ENCODE data around the gene WSCD1. TPM values are rescaled to one million over a fixed set of nuclear protein-coding genes. Genes with fewer than 3 reads are reported as not detected.

WSCD1 gene
- total and polyA plus RNA-seq, 12 donors: 2.5 to 13.8 (median 4.2) TPM

GRCh38 chr17:6035801-6036394, 34.3 kb upstream of the WSCD1 start:
- Histone ChIP-seq H3K27me3 (peaks cover 0 to 14% (median 0%) of the 10 kb centered on the region in 7 donors), H3K27ac (no peak overlapping the region), H3K36me3 (no peaks in the 10 kb centered on the region), H3K9me3 (no peaks in the 10 kb centered on the region), H3K4me1 (peaks cover 0 to 3% (median 0%) of the 10 kb centered on the region in 9 donors), H3K4me3 (no peak overlapping the region)
- intact Hi-C loops (cut with DNase I): no loop called here
- ATAC-seq: no peak
- 72 to 79% methylated on average over 7 of the region's 7 CpGs for WGBS, 2 donors
- DNase-seq: peak in 1 of 2 donors; percentile 22
- TF ChIP-seq CTCF (IDR thresholded peaks at IDR 0.05): no peak

- H3K27me3 ChIP-seq: peaks cover 0 to 6% (median 0%) of the 10 kb centered on the region in 7 donors
- TF ChIP-seq CTCF (IDR thresholded peaks at IDR 0.05): no peak
- H3K9me3 ChIP-seq: no peaks in the 10 kb centered on the region
- H3K4me1 ChIP-seq: peaks cover 0 to 4% (median 0%) of the 10 kb centered on the region in 9 donors
- H3K27ac ChIP-seq: no peak overlapping the region
- H3K36me3 ChIP-seq: no peaks in the 10 kb centered on the region
- 50 to 55% methylated on average over 13 of the region's 13 CpGs for WGBS, 2 donors
- DNase-seq: no peak
- H3K4me3 ChIP-seq: no peak overlapping the region
- intact Hi-C loops (cut with DNase I): loop anchor here in 1 of 10 donors (10.0 kb wide), 1 partner anchor 446 kb away; no protein-coding TSS in a partner anchor
- ATAC-seq: peak in 7 of 8 donors; percentile 38 to 88 (median 81)
Measured at GRCh38 chr17:6040504-6040903, 29.7 kb upstream of the WSCD1 start.

- no peak for DNase-seq
- H3K27me3 ChIP-seq: peaks cover 0 to 6% (median 0%) of the 10 kb centered on the region in 7 donors
- H3K27ac ChIP-seq: no peak overlapping the region
- no peak overlapping the region for H3K4me3 ChIP-seq
- ATAC-seq: no peak
- H3K4me1 ChIP-seq: peaks cover 0 to 4% (median 0%) of the 10 kb centered on the region in 9 donors
- intact Hi-C loops (cut with DNase I): loop anchor here in 1 of 10 donors (10.0 kb wide), 1 partner anchor 446 kb away; no protein-coding TSS in a partner anchor
- WGBS, 2 donors: 73 to 77% methylated on average over 13 of the region's 13 CpGs
- TF ChIP-seq CTCF (IDR thresholded peaks at IDR 0.05): no peak
- H3K36me3 ChIP-seq: no peaks in the 10 kb centered on the region
- no peaks in the 10 kb centered on the region for H3K9me3 ChIP-seq
Measured at GRCh38 chr17:6041246-6041645, 28.9 kb upstream of the WSCD1 start.

- no peaks in the 10 kb centered on the region for H3K9me3 ChIP-seq
- no peak overlapping the region for H3K27ac ChIP-seq
- ATAC-seq (no peak), DNase-seq (no peak)
- H3K36me3 ChIP-seq: no peaks in the 10 kb centered on the region
- no peak overlapping the region for H3K4me3 ChIP-seq
- peaks cover 0 to 6% (median 0%) of the 10 kb centered on the region in 7 donors for H3K27me3 ChIP-seq
- 58 to 71% methylated on average over 2 of the region's 2 CpGs for WGBS, 2 donors
- intact Hi-C loops (cut with DNase I): loop anchor here in 1 of 10 donors (10.0 kb wide), 1 partner anchor 449 kb away; no protein-coding TSS in a partner anchor
- peaks cover 0 to 4% (median 0%) of the 10 kb centered on the region in 9 donors for H3K4me1 ChIP-seq
- no peak for TF ChIP-seq CTCF (IDR thresholded peaks at IDR 0.05)
Measured at GRCh38 chr17:6043405-6043804, 26.8 kb upstream of the WSCD1 start.

Measured in heart right ventricle (tissue), 16 donors.